WTC11 (cell line): ENCODE results near the gene CYP4F2. TPM values are rescaled to one million over a fixed set of nuclear protein-coding genes. Genes with fewer than 3 reads are reported as not detected.
A peak's percentile ranks its signal among the peaks of the same experiment; 100 is the strongest.
"Not testable (repeated sequence)": the region's sequence is repeated elsewhere in the genome, so short reads cannot be mapped to it uniquely, and the experiment has no call there.

Source experiments
- ATAC-seq: fragments of 200-7000 bp; cut with Tn5 transposase; 2 replicates; pipeline ENCODE4 v1.10.0; 2021; ENCODE audit warnings: mild to moderate bottlenecking, moderate library complexity
- CTCF ChIA-PET: fragments of 300-600 bp; sonication (Branson Sonifier 250); formaldehyde crosslinking; loops from one replicate; lab custom pipeline; 2021; ENCODE audit warnings: antibody characterized with exemption; lab: Charles Lee
- POLR2A ChIA-PET: fragments of 350-600 bp; sonication (Branson Sonifier 250); formaldehyde crosslinking; loops from one replicate; lab custom pipeline; 2021; ENCODE audit warnings: antibody characterized with exemption; lab: Charles Lee
- DNase-seq: peaks from one replicate; pipeline ENCODE4 v3.0.0; 2021; ENCODE audit warnings: low spot score
- H3K27ac Mint-ChIP-seq: 2 replicates; pipeline ENCODE4 v1.8.0; 2021; ENCODE audit warnings: mixed read lengths
- H3K27me3 Mint-ChIP-seq: 2 replicates; pipeline ENCODE4 v1.8.0; 2021; ENCODE audit warnings: low read depth, mild to moderate bottlenecking, moderate library complexity, mixed read lengths
- H3K36me3 Mint-ChIP-seq: 2 replicates; pipeline ENCODE4 v1.8.0; 2021; ENCODE audit warnings: mixed read lengths
- H3K4me1 Mint-ChIP-seq: 2 replicates; pipeline ENCODE4 v1.8.0; 2022; ENCODE audit warnings: mixed read lengths
- H3K4me3 Mint-ChIP-seq: 2 replicates; pipeline ENCODE4 v1.8.0; 2021; ENCODE audit warnings: mild to moderate bottlenecking, moderate library complexity, mixed read lengths
- H3K9me3 Mint-ChIP-seq: 2 replicates; pipeline ENCODE4 v1.8.0; 2021; ENCODE audit warnings: mixed read lengths
- CBFB ChIP-seq: sonication (generic); formaldehyde crosslinking; IDR thresholded peaks from 2 replicates; pipeline ENCODE4 v1.8.1; 2022; ENCODE audit warnings: mild to moderate bottlenecking, low read depth, missing genetic modification reagents
- EMX1 ChIP-seq: fragments of 250-450 bp; sonication (Bioruptor Pico); IDR thresholded peaks from 2 replicates; pipeline ENCODE4 v1.8.0; 2021; ENCODE audit warnings: mild to moderate bottlenecking
- FOXP1 ChIP-seq: sonication (generic); formaldehyde crosslinking; IDR thresholded peaks from 2 replicates; pipeline ENCODE4 v1.8.0; 2022; ENCODE audit warnings: missing genetic modification reagents, mild to moderate bottlenecking, moderate library complexity, borderline replicate concordance
- GABPB1 ChIP-seq: sonication (generic); formaldehyde crosslinking; IDR thresholded peaks from 2 replicates; pipeline ENCODE4 v1.8.1; 2023; ENCODE audit warnings: mild to moderate bottlenecking, missing genetic modification reagents
- GTF2I ChIP-seq: fragments of 250-450 bp; sonication (Bioruptor Pico); conservative IDR thresholded peaks from 2 replicates; pipeline ENCODE4 v1.4.0; 2021; ENCODE audit warnings: mild to moderate bottlenecking
- RORB ChIP-seq: fragments of 250-450 bp; sonication (Bioruptor Pico); IDR thresholded peaks from 2 replicates; pipeline ENCODE4 v1.9.0; 2021; ENCODE audit warnings: mild to moderate bottlenecking
- SP1 ChIP-seq: sonication (generic); formaldehyde crosslinking; conservative IDR thresholded peaks from 2 replicates; pipeline ENCODE4 v1.8.1; 2022; ENCODE audit warnings: missing genetic modification reagents
- TEAD1 ChIP-seq: sonication (generic); formaldehyde crosslinking; IDR thresholded peaks from 2 replicates; pipeline ENCODE4 v1.8.0; 2022; ENCODE audit warnings: mild to moderate bottlenecking, missing genetic modification reagents
- USF2 ChIP-seq: sonication (generic); formaldehyde crosslinking; IDR thresholded peaks from 2 replicates; pipeline ENCODE4 v1.8.1; 2023; ENCODE audit warnings: mild to moderate bottlenecking, missing genetic modification reagents, moderate library complexity
- ZNF138 ChIP-seq: sonication (generic); formaldehyde crosslinking; conservative IDR thresholded peaks from 2 replicates; pipeline ENCODE4 v1.8.1; 2022; ENCODE audit warnings: mild to moderate bottlenecking, moderate library complexity, missing genetic modification reagents
- ZNF219 ChIP-seq: sonication (generic); formaldehyde crosslinking; IDR thresholded peaks from 2 replicates; pipeline ENCODE4 v1.8.0; 2023; ENCODE audit warnings: missing genetic modification reagents, mild to moderate bottlenecking, borderline replicate concordance
- ZNF263 ChIP-seq: sonication (generic); formaldehyde crosslinking; IDR thresholded peaks from 2 replicates; pipeline ENCODE4 v1.8.1; 2022; ENCODE audit warnings: low read depth, mild to moderate bottlenecking, moderate library complexity, missing genetic modification reagents
- ZNF317 ChIP-seq: sonication (generic); formaldehyde crosslinking; IDR thresholded peaks from 2 replicates; pipeline ENCODE4 v1.8.1; 2023; ENCODE audit warnings: low read depth, mild to moderate bottlenecking, moderate library complexity, missing genetic modification reagents, borderline replicate concordance
- ZNF416 ChIP-seq: fragments of 250-450 bp; sonication (Bioruptor Pico); IDR thresholded peaks from 2 replicates; pipeline ENCODE4 v1.9.0; 2021; ENCODE audit warnings: mild to moderate bottlenecking, inconsistent platforms
- total RNA-seq: library from RNA; stranded (reverse); gene quantifications from 3 replicates; pipeline ENCODE4 v1.2.3, GENCODE V29; 2021
- TF ChIP-seq, protein P1 (sequence below): sonication (generic); formaldehyde crosslinking; IDR thresholded peaks from 2 replicates; pipeline ENCODE4 v1.8.0; 2022; ENCODE audit warnings: mild to moderate bottlenecking, missing genetic modification reagents
- TF ChIP-seq, protein P2 (sequence below): fragments of 250-450 bp; sonication (Bioruptor Pico); IDR thresholded peaks from 2 replicates; pipeline ENCODE4 v2.1.2; 2022; ENCODE audit warnings: mild to moderate bottlenecking, moderate library complexity

The CYP4F2 gene
- total RNA-seq, 1 experiment from 2014 or later = 0.24 TPM

DNA sequence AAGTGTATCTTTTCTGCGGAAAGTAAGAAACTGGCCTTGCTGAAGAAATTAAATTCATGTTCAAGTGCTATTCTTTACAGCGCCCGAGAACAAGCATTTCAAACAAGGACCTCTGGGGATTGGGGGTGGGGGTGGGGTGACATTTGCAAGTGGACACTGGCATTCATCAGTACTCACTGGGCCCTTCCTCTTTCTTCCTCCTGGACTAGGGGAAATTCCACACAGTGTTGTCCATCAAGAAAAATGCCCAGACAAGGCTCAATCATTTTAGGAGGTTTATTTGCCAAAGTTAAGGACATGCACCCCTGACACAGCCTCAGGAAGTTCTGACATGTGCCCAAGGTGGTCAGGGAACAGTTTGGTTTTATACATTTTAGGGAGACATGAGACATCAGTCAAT lies 59.5 kb downstream of the CYP4F2 start:
- ChIA-PET POLR2A (no interaction called here), CTCF (no interaction called here)
- TF ChIP-seq USF2 (CRISPR knock-in tag) (no peak), ZNF263 (CRISPR knock-in tag) (no peak), GABPB1 (no peak), ZNF317 (CRISPR knock-in tag) (no peak), ZNF219 (CRISPR knock-in tag) (no peak), SP1 (CRISPR knock-in tag) (no peak), GTF2I (CRISPR knock-in tag) (no peak), ZNF416 (CRISPR knock-in tag) (no peak)
- peaks cover 17% of the 10 kb centered on the region for H3K27me3 Mint-ChIP-seq
- no peak overlapping the region for H3K4me3 Mint-ChIP-seq
- H3K36me3 Mint-ChIP-seq = peaks cover 23% of the 10 kb centered on the region
- no peak overlapping the region for H3K27ac Mint-ChIP-seq
- peaks cover 21% of the 10 kb centered on the region for H3K4me1 Mint-ChIP-seq
- H3K9me3 Mint-ChIP-seq = peaks cover 37% of the 10 kb centered on the region
- DNase-seq (no peak), ATAC-seq (no peak)

GRCh38 chr19:15837221-15837731 lies 60.6 kb downstream of the CYP4F2 start:
- H3K36me3 Mint-ChIP-seq = peaks cover 17% of the 10 kb centered on the region
- peaks cover 13% of the 10 kb centered on the region for H3K27me3 Mint-ChIP-seq
- peaks cover 21% of the 10 kb centered on the region for H3K4me1 Mint-ChIP-seq
- TF ChIP-seq FOXP1 (CRISPR knock-in tag) (no peak), TEAD1 (CRISPR knock-in tag) (no peak), RORB (CRISPR knock-in tag) (no peak)
- TF ChIP-seq, all 79 proteins: peak for 0
- CTCF ChIA-PET = interaction anchor here (0.6 to 1.2 kb wide), 4 partner anchors 32 to 274 kb away, joined by 3 to 4 read pairs (median 4); no protein-coding TSS in a partner anchor
- peak overlapping the region; percentile 83 for H3K4me3 Mint-ChIP-seq
- peak overlapping the region; percentile 97 for H3K27ac Mint-ChIP-seq
- peak; percentile 15 for DNase-seq
- H3K9me3 Mint-ChIP-seq = peaks cover 30% of the 10 kb centered on the region
- no peak for ATAC-seq
- POLR2A ChIA-PET = interaction anchor here (1.2 kb wide), 1 partner anchor 33 kb away, joined by 3 read pairs; no protein-coding TSS in a partner anchor

- TF ChIP-seq, protein P1, sequence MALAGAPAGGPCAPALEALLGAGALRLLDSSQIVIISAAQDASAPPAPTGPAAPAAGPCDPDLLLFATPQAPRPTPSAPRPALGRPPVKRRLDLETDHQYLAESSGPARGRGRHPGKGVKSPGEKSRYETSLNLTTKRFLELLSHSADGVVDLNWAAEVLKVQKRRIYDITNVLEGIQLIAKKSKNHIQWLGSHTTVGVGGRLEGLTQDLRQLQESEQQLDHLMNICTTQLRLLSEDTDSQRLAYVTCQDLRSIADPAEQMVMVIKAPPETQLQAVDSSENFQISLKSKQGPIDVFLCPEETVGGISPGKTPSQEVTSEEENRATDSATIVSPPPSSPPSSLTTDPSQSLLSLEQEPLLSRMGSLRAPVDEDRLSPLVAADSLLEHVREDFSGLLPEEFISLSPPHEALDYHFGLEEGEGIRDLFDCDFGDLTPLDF = no peak
- TF ChIP-seq EMX1 (CRISPR knock-in tag) = no peak
- TF ChIP-seq ZNF138 = no peak
- TF ChIP-seq, protein P2, sequence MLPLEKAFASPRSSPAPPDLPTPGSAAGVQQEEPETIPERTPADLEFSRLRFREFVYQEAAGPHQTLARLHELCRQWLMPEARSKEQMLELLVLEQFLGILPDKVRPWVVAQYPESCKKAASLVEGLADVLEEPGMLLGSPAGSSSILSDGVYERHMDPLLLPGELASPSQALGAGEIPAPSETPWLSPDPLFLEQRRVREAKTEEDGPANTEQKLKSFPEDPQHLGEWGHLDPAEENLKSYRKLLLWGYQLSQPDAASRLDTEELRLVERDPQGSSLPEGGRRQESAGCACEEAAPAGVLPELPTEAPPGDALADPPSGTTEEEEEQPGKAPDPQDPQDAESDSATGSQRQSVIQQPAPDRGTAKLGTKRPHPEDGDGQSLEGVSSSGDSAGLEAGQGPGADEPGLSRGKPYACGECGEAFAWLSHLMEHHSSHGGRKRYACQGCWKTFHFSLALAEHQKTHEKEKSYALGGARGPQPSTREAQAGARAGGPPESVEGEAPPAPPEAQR (CRISPR knock-in tag) = no peak
- TF ChIP-seq CBFB = no peak
- CTCF ChIA-PET = interaction anchor here (0.6 to 1.2 kb wide), 5 partner anchors 33 to 349 kb away, joined by 3 to 4 read pairs (median 3); partner anchors contain the start of gene FAM32A
- DNase-seq = peak; percentile 89
- peaks cover 26% of the 10 kb centered on the region for H3K9me3 Mint-ChIP-seq
- peak overlapping the region; percentile 99 for H3K27ac Mint-ChIP-seq
- H3K27me3 Mint-ChIP-seq = peaks cover 11% of the 10 kb centered on the region
- peak; percentile 92 for ATAC-seq
- POLR2A ChIA-PET = interaction anchor here (1.2 kb wide), 1 partner anchor 33 kb away, joined by 3 read pairs; no protein-coding TSS in a partner anchor
- H3K4me3 Mint-ChIP-seq = peak overlapping the region; percentile 83
- peaks cover 21% of the 10 kb centered on the region for H3K4me1 Mint-ChIP-seq
- peaks cover 14% of the 10 kb centered on the region for H3K36me3 Mint-ChIP-seq
Observed at GRCh38 chr19:15836330-15837220, 61.3 kb downstream of the CYP4F2 start.

- POLR2A ChIA-PET = interaction anchor here (1.2 kb wide), 1 partner anchor 34 kb away, joined by 3 read pairs; no protein-coding TSS in a partner anchor
- Mint-ChIP-seq H3K4me1 (peaks cover 21% of the 10 kb centered on the region), H3K9me3 (peaks cover 26% of the 10 kb centered on the region), H3K27me3 (peaks cover 12% of the 10 kb centered on the region), H3K27ac (peak overlapping the region; percentile 99), H3K36me3 (peaks cover 14% of the 10 kb centered on the region), H3K4me3 (peak overlapping the region; percentile 83)
- DNase-seq, CTCF ChIA-PET, ATAC-seq: not testable (repeated sequence)
Observed at GRCh38 chr19:15835565-15836329, 62.1 kb downstream of the CYP4F2 start.

- H3K27ac Mint-ChIP-seq, DNase-seq, POLR2A ChIA-PET, ATAC-seq, H3K4me3 Mint-ChIP-seq, CTCF ChIA-PET: not testable (repeated sequence)
- Mint-ChIP-seq H3K27me3 (peaks cover 24% of the 10 kb centered on the region), H3K4me1 (peaks cover 21% of the 10 kb centered on the region), H3K36me3 (peaks cover 26% of the 10 kb centered on the region), H3K9me3 (peaks cover 35% of the 10 kb centered on the region)
Observed at GRCh38 chr19:15834232-15834631, 63.6 kb downstream of the CYP4F2 start.
